ENCODE results near the gene NAXD.

NAXD gene

GRCh38 chr13:110649551-110649950 lies 34.2 kb downstream of the NAXD start:
- TF ChIP-seq RARB (CRISPR knock-in tag; IDR thresholded peaks at IDR 0.05) (no peak), TOX (CRISPR knock-in tag; IDR thresholded peaks at IDR 0.05; ENCODE audit: borderline replicate concordance) (no peak)
- no peak for ATAC-seq

- TF ChIP-seq ZFP30 (CRISPR knock-in tag; IDR thresholded peaks at IDR 0.05) = no peak
- TF ChIP-seq ESRRG (CRISPR knock-in tag; IDR thresholded peaks at IDR 0.05) = no peak
- TF ChIP-seq CSRNP3 (CRISPR knock-in tag; IDR thresholded peaks at IDR 0.05) = no peak
- TF ChIP-seq TCF4 (CRISPR knock-in tag; IDR thresholded peaks at IDR 0.05; ENCODE audit: borderline replicate concordance) = no peak
- TF ChIP-seq TSHZ2 (CRISPR knock-in tag; IDR thresholded peaks at IDR 0.05) = no peak
- no peak for TF ChIP-seq ZNF8 (CRISPR knock-in tag; IDR thresholded peaks at IDR 0.05)
- TF ChIP-seq CSDC2 (CRISPR knock-in tag; IDR thresholded peaks at IDR 0.05) = no peak
- TF ChIP-seq GLIS3 (CRISPR knock-in tag; IDR thresholded peaks at IDR 0.05) = no peak
- no peak for TF ChIP-seq POU6F1 (CRISPR knock-in tag; IDR thresholded peaks at IDR 0.05; ENCODE audit: borderline replicate concordance, low read depth)
- TF ChIP-seq RARB (CRISPR knock-in tag; IDR thresholded peaks at IDR 0.05) = no peak
- TF ChIP-seq BACH2 (CRISPR knock-in tag; IDR thresholded peaks at IDR 0.05; ENCODE audit: borderline replicate concordance) = no peak
- no peak for TF ChIP-seq ARNTL (CRISPR knock-in tag; IDR thresholded peaks at IDR 0.05; ENCODE audit: borderline replicate concordance, low read depth)
- TF ChIP-seq PPARA (CRISPR knock-in tag; IDR thresholded peaks at IDR 0.05; ENCODE audit: borderline replicate concordance) = no peak
- no peak for TF ChIP-seq PATZ1 (CRISPR knock-in tag; IDR thresholded peaks at IDR 0.05; ENCODE audit: borderline replicate concordance)
- no peak for TF ChIP-seq ISL1 (CRISPR knock-in tag; IDR thresholded peaks at IDR 0.05)
- TF ChIP-seq ZFP3 (CRISPR knock-in tag; IDR thresholded peaks at IDR 0.05) = no peak
- no peak for TF ChIP-seq SNAI2 (CRISPR knock-in tag; IDR thresholded peaks at IDR 0.05)
- no peak for TF ChIP-seq ZNF70 (CRISPR knock-in tag; IDR thresholded peaks at IDR 0.05)
Measured at GRCh38 chr13:110650436-110650835, 35.1 kb downstream of the NAXD start.

GRCh38 chr13:110651271-110651670 lies 35.9 kb downstream of the NAXD start:
- no peak for ATAC-seq
- TF ChIP-seq POU6F1 (CRISPR knock-in tag; IDR thresholded peaks at IDR 0.05; ENCODE audit: borderline replicate concordance, low read depth) = no peak
- no peak for TF ChIP-seq PATZ1 (CRISPR knock-in tag; IDR thresholded peaks at IDR 0.05; ENCODE audit: borderline replicate concordance)
- TF ChIP-seq TOX (CRISPR knock-in tag; IDR thresholded peaks at IDR 0.05; ENCODE audit: borderline replicate concordance) = no peak

More at GRCh38 chr13:110650436-110650835, 35.1 kb downstream of the NAXD start:
- ATAC-seq = no peak

Data from SK-N-SH treated with all-trans-retinoic acid at 6 μM for 48 hours (cell line).